Measurements from ENCODE around the gene SLC38A4. TPM values are rescaled to one million over a fixed set of nuclear protein-coding genes. Genes with fewer than 3 reads are reported as not detected.

The SLC38A4 gene
- total RNA-seq, 1 donor from 2014 or later, result not detected

- no peaks in the 10 kb centered on the region for H3K4me1 Mint-ChIP-seq
- DNase-seq, result peak; percentile 37
- peaks cover 3% of the 10 kb centered on the region for H3K9me3 Mint-ChIP-seq
- H3K36me3 Mint-ChIP-seq (ENCODE audit: low read depth), result no peaks in the 10 kb centered on the region
- H3K27me3 Mint-ChIP-seq, result peaks cover 6% of the 10 kb centered on the region
- intact Hi-C loops (cut with micrococcal nuclease), result no loop called here
- no peak overlapping the region for H3K4me3 Mint-ChIP-seq
- no peak overlapping the region for H3K27ac Mint-ChIP-seq
Measured at GRCh38 chr12:46778415-46778814, 47.4 kb downstream of the SLC38A4 start.

GRCh38 chr12:46777587-46777986, 48.2 kb downstream of the SLC38A4 start:
- Mint-ChIP-seq H3K4me1 (no peaks in the 10 kb centered on the region), H3K9me3 (no peaks in the 10 kb centered on the region), H3K36me3 (ENCODE audit: low read depth) (no peaks in the 10 kb centered on the region), H3K27ac (no peak overlapping the region), H3K27me3 (peaks cover 7% of the 10 kb centered on the region), H3K4me3 (no peak overlapping the region)
- intact Hi-C loops (cut with micrococcal nuclease), result no loop called here
- DNase-seq, result no peak

GRCh38 chr12:46775796-46776195, 50.0 kb downstream of the SLC38A4 start:
- DNase-seq, result no peak
- Mint-ChIP-seq H3K27ac (no peak overlapping the region), H3K36me3 (ENCODE audit: low read depth) (no peaks in the 10 kb centered on the region), H3K9me3 (no peaks in the 10 kb centered on the region), H3K4me1 (no peaks in the 10 kb centered on the region), H3K27me3 (peaks cover 3% of the 10 kb centered on the region), H3K4me3 (no peak overlapping the region)
- intact Hi-C loops (cut with micrococcal nuclease), result no loop called here

- H3K4me1 Mint-ChIP-seq, result no peaks in the 10 kb centered on the region
- DNase-seq, result no peak
- H3K27ac Mint-ChIP-seq, result no peak overlapping the region
- H3K27me3 Mint-ChIP-seq, result peaks cover 3% of the 10 kb centered on the region
- no peaks in the 10 kb centered on the region for H3K9me3 Mint-ChIP-seq
- no peaks in the 10 kb centered on the region for H3K36me3 Mint-ChIP-seq (ENCODE audit: low read depth)
- no peak overlapping the region for H3K4me3 Mint-ChIP-seq
- intact Hi-C loops (cut with micrococcal nuclease), result no loop called here
Measured at GRCh38 chr12:46774322-46774633, 51.5 kb downstream of the SLC38A4 start.

GRCh38 chr12:46773586-46774321, 52.0 kb downstream of the SLC38A4 start:
- Mint-ChIP-seq H3K9me3 (no peaks in the 10 kb centered on the region), H3K4me3 (no peak overlapping the region), H3K4me1 (no peaks in the 10 kb centered on the region), H3K36me3 (ENCODE audit: low read depth) (no peaks in the 10 kb centered on the region), H3K27me3 (peaks cover 3% of the 10 kb centered on the region), H3K27ac (no peak overlapping the region)
- intact Hi-C loops (cut with micrococcal nuclease), result no loop called here
- no peak for DNase-seq

DNA sequence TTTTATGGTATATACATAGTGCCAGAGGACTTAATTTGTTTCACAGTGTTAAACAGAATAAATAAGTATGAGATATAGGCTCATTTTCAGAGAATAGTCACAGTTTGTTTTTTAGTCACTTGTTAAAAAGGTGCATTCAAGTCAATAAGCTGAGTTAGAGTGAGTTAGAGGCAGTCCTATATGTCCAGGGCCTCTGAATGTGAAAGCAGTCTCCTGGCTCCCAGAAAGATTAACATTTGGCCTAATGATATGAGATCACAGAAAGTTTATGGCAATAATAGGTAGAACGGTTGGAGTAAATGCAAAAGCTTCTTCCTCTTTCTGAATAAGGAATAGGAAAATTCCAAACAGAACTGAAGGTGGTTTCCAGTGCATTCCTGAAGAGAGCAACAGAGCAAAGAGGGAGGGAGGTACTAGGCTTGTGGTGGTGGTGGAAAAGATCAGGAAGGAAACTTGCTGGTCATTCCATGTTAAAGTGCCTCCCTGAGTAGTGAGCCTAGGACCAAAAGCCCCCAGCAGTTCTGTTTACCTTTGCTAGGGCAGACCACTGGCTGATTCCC, 54.4 kb downstream of the SLC38A4 start:
- H3K27ac Mint-ChIP-seq, result no peak overlapping the region
- intact Hi-C loops (cut with micrococcal nuclease), result no loop called here
- no peak overlapping the region for H3K4me3 Mint-ChIP-seq
- no peaks in the 10 kb centered on the region for H3K36me3 Mint-ChIP-seq (ENCODE audit: low read depth)
- no peak for DNase-seq
- H3K9me3 Mint-ChIP-seq, result no peaks in the 10 kb centered on the region
- peaks cover 5% of the 10 kb centered on the region for H3K27me3 Mint-ChIP-seq
- no peaks in the 10 kb centered on the region for H3K4me1 Mint-ChIP-seq

DNA sequence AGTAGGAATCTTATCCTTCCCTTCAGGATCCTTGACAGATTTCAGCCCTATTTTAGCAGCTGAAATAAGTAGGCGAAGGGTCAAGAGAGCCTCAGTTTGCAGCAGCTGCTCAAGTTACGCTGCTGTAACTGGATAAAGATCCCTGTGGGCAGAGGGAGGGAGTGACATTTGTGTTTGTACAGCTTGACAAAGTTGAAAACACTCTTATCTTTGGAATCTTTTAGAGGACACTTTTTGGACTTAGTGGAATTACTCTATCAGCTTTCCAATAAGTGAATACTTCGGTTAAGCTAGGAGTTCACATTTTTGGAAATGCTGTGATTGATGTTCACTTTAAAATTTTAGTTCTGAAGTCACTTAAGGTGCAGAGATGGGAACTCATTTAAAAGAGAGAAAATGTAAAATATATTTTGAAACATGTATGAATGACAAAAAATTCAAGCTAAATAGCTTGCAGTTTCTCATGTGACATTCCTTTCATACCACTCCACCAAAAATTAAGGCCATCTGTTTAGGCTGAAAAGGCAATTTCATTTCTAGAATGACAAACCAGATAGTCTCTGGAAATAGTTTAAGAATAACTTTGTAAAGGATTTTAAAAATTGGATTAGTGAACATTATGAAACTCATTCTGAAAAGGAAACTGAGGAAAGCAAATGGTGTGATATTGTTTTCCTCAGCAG, 55.2 kb downstream of the SLC38A4 start:
- Mint-ChIP-seq H3K9me3 (no peaks in the 10 kb centered on the region), H3K4me3 (no peak overlapping the region), H3K27ac (no peak overlapping the region), H3K36me3 (ENCODE audit: low read depth) (no peaks in the 10 kb centered on the region), H3K27me3 (peaks cover 5% of the 10 kb centered on the region), H3K4me1 (no peaks in the 10 kb centered on the region)
- intact Hi-C loops (cut with micrococcal nuclease), result no loop called here
- no peak for DNase-seq

- Mint-ChIP-seq H3K36me3 (ENCODE audit: low read depth) (no peaks in the 10 kb centered on the region), H3K9me3 (peaks cover 4% of the 10 kb centered on the region), H3K4me1 (peaks cover 4% of the 10 kb centered on the region), H3K4me3 (no peak overlapping the region), H3K27ac (no peak overlapping the region), H3K27me3 (peaks cover 2% of the 10 kb centered on the region)
- intact Hi-C loops (cut with micrococcal nuclease), result no loop called here
- no peak for DNase-seq
Measured at GRCh38 chr12:46764005-46764404, 61.8 kb downstream of the SLC38A4 start.

- Mint-ChIP-seq H3K36me3 (ENCODE audit: low read depth) (no peaks in the 10 kb centered on the region), H3K27ac (no peak overlapping the region), H3K4me1 (peaks cover 4% of the 10 kb centered on the region), H3K27me3 (peaks cover 2% of the 10 kb centered on the region), H3K4me3 (no peak overlapping the region), H3K9me3 (peaks cover 4% of the 10 kb centered on the region)
- no peak for DNase-seq
- intact Hi-C loops (cut with micrococcal nuclease), result loop anchor here (2.0 kb wide), 1 partner anchor 32 kb away; no protein-coding TSS in a partner anchor
Measured at GRCh38 chr12:46763230-46763629, 62.6 kb downstream of the SLC38A4 start.

DNA sequence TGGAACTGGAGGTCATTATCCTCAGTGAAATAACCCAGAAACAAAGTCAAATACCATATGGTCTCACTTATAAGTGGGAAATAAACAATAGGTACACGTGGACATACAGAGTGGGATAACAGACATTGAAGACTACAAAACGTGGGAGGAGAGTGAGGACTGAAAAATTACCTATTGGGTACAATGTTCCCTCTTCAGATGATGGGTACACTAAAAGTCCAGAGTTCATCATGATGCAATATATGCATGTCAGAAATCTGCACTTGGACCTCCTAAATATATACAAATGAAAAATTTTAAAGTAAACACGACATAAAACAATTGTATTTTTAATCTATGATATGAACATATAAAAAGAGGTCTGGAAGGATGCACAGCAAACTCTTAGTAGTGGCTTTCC, 71.2 kb downstream of the SLC38A4 start:
- Mint-ChIP-seq H3K4me3 (no peak overlapping the region), H3K27me3 (peaks cover 5% of the 10 kb centered on the region), H3K36me3 (ENCODE audit: low read depth) (no peaks in the 10 kb centered on the region), H3K9me3 (peaks cover 10% of the 10 kb centered on the region), H3K27ac (no peak overlapping the region), H3K4me1 (no peaks in the 10 kb centered on the region)
- intact Hi-C loops (cut with micrococcal nuclease), result no loop called here
- DNase-seq, result no peak

DNA sequence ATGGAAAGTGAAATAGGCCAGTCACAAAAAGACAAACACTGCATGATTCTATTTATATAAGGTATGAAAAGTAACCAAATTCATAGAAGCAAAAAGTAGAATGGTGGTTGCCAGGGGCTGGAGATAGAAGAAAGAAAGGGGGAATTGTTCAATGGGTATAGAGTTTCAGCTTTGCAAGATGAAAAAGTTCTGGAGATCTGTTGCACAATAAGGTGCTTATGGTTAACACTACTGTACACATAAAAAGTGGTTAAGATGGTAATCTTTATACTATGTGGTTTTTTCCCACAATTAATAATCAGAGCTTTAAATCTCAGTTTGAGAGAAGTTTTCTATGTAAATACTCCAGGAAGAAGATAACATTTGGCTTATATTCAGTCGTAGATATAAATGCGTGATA, 73.4 kb downstream of the SLC38A4 start:
- peaks cover 16% of the 10 kb centered on the region for H3K9me3 Mint-ChIP-seq
- no peak overlapping the region for H3K4me3 Mint-ChIP-seq
- no peak for DNase-seq
- H3K27me3 Mint-ChIP-seq, result peaks cover 5% of the 10 kb centered on the region
- no peak overlapping the region for H3K27ac Mint-ChIP-seq
- H3K4me1 Mint-ChIP-seq, result no peaks in the 10 kb centered on the region
- intact Hi-C loops (cut with micrococcal nuclease), result no loop called here
- H3K36me3 Mint-ChIP-seq (ENCODE audit: low read depth), result no peaks in the 10 kb centered on the region

DNA sequence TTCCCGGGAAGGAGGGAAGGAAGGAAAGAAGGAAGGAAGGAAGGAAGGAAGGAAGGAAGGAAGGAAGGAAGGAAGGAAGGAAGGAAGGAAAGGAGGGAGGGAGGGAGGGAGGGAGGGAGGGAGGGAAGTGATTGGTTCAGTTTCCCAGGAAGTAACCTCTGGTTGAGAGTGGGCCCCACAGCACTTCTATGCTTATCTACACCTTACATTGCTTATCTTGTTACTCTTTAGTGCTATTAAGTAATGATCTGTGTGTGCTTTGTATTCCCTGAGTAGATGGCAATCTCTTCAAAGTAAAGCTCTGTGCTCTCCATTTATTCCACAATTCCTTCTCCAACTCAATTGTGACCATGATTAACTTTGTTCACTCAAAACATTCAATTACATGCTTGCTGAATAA, 74.6 kb downstream of the SLC38A4 start:
- Mint-ChIP-seq H3K27me3 (peaks cover 5% of the 10 kb centered on the region), H3K36me3 (ENCODE audit: low read depth) (no peaks in the 10 kb centered on the region), H3K4me3 (no peak overlapping the region), H3K4me1 (no peaks in the 10 kb centered on the region), H3K9me3 (peaks cover 10% of the 10 kb centered on the region), H3K27ac (no peak overlapping the region)
- intact Hi-C loops (cut with micrococcal nuclease), result no loop called here
- DNase-seq, result no peak

- H3K27ac Mint-ChIP-seq, result no peak overlapping the region
- H3K27me3 Mint-ChIP-seq, result peaks cover 10% of the 10 kb centered on the region
- H3K9me3 Mint-ChIP-seq, result peaks cover 19% of the 10 kb centered on the region
- intact Hi-C loops (cut with micrococcal nuclease), result no loop called here
- H3K4me1 Mint-ChIP-seq, result no peaks in the 10 kb centered on the region
- H3K4me3 Mint-ChIP-seq, result no peak overlapping the region
- no peaks in the 10 kb centered on the region for H3K36me3 Mint-ChIP-seq (ENCODE audit: low read depth)
- no peak for DNase-seq
Measured at GRCh38 chr12:46749322-46749721, 76.5 kb downstream of the SLC38A4 start.

DNA sequence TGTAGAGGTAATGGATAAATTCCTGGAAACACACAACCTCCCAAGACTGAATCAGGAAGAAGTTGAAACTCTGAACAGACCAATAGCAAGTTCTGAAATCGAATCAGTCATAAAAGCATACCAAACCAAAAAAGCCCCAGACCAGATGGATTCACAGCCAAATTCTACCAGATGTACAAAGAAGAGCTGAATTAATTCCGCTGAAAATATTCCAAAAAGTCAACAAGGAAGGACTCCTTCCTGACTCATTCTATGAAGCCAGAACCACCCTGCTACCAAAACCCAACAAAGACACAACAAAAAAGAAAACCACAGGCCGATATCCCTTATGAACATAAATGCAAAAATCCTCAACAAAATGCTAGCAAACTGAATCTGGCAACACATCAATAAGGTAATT, 81.5 kb downstream of the SLC38A4 start:
- no peak for DNase-seq
- H3K27me3 Mint-ChIP-seq, result peaks cover 9% of the 10 kb centered on the region
- peaks cover 27% of the 10 kb centered on the region for H3K9me3 Mint-ChIP-seq
- no peak overlapping the region for H3K27ac Mint-ChIP-seq
- no peaks in the 10 kb centered on the region for H3K4me1 Mint-ChIP-seq
- intact Hi-C loops (cut with micrococcal nuclease), result no loop called here
- H3K36me3 Mint-ChIP-seq (ENCODE audit: low read depth), result no peaks in the 10 kb centered on the region
- no peak overlapping the region for H3K4me3 Mint-ChIP-seq

Measured in activated CD4-positive, alpha-beta T cell treated with anti-CD3 and anti-CD28 coated beads, Interleukin-2, amount 10 ng/mL, durations not matched to agents 24 days and 14 days (primary cell).